SJCRH30 (cell line): ENCODE data around the gene FRA10AC1. TPM values are rescaled to one million over a fixed set of nuclear protein-coding genes. Genes with fewer than 3 reads are reported as not detected.

Source experiments
- DNase-seq, 2 experiments: peaks; one replicate each; pipeline ENCODE4 v3.0.0-alpha.2; 2015 to 2020
- H3K27ac ChIP-seq: fragments of 250-450 bp; sonication (Bioruptor Pico); 2 replicates; pipeline ENCODE4 v1.5.1; 2020; ENCODE audit warnings: mild to moderate bottlenecking, moderate library complexity
- H3K27me3 ChIP-seq: fragments of 250-450 bp; sonication (Bioruptor Pico); 2 replicates; pipeline ENCODE4 v1.5.1; 2020; ENCODE audit warnings: mild to moderate bottlenecking, moderate library complexity
- H3K36me3 ChIP-seq: fragments of 250-450 bp; sonication (Bioruptor Pico); 2 replicates; pipeline ENCODE4 v1.5.1; 2020; ENCODE audit warnings: mild to moderate bottlenecking, moderate library complexity
- H3K4me1 ChIP-seq: fragments of 250-450 bp; sonication (Bioruptor Pico); 2 replicates; pipeline ENCODE4 v1.5.1; 2020; ENCODE audit warnings: mild to moderate bottlenecking, moderate library complexity
- H3K4me3 ChIP-seq: fragments of 250-450 bp; sonication (Bioruptor Pico); 2 replicates; pipeline ENCODE4 v1.5.1; 2020; ENCODE audit warnings: mild to moderate bottlenecking, moderate library complexity
- H3K9me3 ChIP-seq: fragments of 250-450 bp; sonication (Bioruptor Pico); replicated peaks from 2 replicates; pipeline ENCODE4 v1.5.1; 2020; ENCODE audit warnings: mild to moderate bottlenecking, moderate library complexity
- total RNA-seq: library from RNA; depleted of rRNA; stranded (reverse); fragments of >200 nt; shearing (Covaris generic); gene quantifications from 2 replicates; pipeline ENCODE4 v1.2.3, GENCODE V29; 2014; rRNA removed

The FRA10AC1 gene, protein sequence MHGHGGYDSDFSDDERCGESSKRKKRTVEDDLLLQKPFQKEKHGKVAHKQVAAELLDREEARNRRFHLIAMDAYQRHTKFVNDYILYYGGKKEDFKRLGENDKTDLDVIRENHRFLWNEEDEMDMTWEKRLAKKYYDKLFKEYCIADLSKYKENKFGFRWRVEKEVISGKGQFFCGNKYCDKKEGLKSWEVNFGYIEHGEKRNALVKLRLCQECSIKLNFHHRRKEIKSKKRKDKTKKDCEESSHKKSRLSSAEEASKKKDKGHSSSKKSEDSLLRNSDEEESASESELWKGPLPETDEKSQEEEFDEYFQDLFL
- total RNA-seq = 9.1 and 12.3 TPM in 2 replicates

GRCh38 chr10:93702210-93703001, at the start of gene FRA10AC1:
FRA10AC1 (minus strand) TSS chr10:93702592; CDS start chr10:93700106, 2,486 bp downstream.
- no peaks in the 10 kb centered on the region; the same call in 1 of the 2 replicates for H3K4me1 ChIP-seq
- H3K9me3 ChIP-seq = no peaks in the 10 kb centered on the region
- H3K27me3 ChIP-seq = no peaks in the 10 kb centered on the region
- peak; percentile 84 to 88 for DNase-seq
- H3K27ac ChIP-seq = peak within 1 kb of the TSS; percentile 65
- H3K4me3 ChIP-seq = peak within 1 kb of the TSS; percentile 60
- H3K36me3 ChIP-seq = peaks cover 5% of the 10 kb centered on the region; the same call in 1 of the 2 replicates

DNA sequence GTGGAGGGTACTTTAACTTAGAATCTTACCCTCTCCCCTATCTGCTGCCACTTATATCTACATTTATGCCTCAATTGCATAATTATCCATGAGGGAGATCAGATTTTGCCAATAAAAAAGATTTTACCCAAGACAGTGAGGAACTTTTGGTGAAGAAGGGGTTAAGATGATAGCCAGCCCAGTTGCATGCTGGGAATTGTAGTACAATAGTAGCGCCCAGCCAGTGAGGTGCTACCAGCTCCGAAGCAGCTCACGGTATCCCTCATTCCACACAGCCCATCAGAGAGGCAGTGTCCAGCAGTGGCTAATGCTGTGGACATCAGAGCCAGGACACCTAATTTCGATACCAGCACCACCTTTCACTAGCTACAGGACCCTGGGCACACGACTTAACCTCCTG, 49.4 kb upstream of the FRA10AC1 start:
- Histone ChIP-seq H3K9me3 (no peaks in the 10 kb centered on the region), H3K27me3 (no peaks in the 10 kb centered on the region; the same call in 1 of the 2 replicates), H3K27ac (no peak overlapping the region), H3K4me1 (peaks cover 12% of the 10 kb centered on the region; the same call in 1 of the 2 replicates), H3K4me3 (no peak overlapping the region; the same call in 1 of the 2 replicates), H3K36me3 (no peaks in the 10 kb centered on the region)
- DNase-seq = peak; percentile 26 to 45

DNA sequence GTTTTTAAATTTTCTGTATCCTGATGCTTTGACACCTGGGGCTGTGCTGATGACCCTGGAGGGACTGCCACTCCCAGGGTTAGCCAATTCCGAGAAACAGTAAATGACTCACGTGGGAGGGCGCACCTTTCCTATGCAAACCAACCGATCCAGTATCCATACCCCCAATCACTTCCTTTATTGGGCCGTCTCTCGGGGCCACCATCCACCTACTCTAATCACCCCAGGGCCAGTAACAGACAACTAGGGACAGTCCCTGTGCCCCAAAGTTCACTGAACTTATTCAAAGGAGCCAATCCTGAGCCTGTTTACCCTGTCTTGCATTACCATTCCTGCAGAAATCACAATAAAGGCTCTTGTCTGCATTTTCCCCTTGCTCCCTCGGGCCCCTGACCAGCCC, 48.7 kb upstream of the FRA10AC1 start:
- Histone ChIP-seq H3K27ac (no peak overlapping the region), H3K4me3 (no peak overlapping the region), H3K9me3 (no peaks in the 10 kb centered on the region), H3K36me3 (no peaks in the 10 kb centered on the region), H3K27me3 (no peaks in the 10 kb centered on the region), H3K4me1 (peaks cover 17% of the 10 kb centered on the region)
- DNase-seq = no peak

- no peaks in the 10 kb centered on the region for H3K9me3 ChIP-seq
- H3K36me3 ChIP-seq = no peaks in the 10 kb centered on the region
- no peak overlapping the region for H3K4me3 ChIP-seq
- peaks cover 17% of the 10 kb centered on the region for H3K4me1 ChIP-seq
- no peak overlapping the region for H3K27ac ChIP-seq
- H3K27me3 ChIP-seq = no peaks in the 10 kb centered on the region
- peak in 1 of 2 experiments; percentile 14 for DNase-seq
Observed at GRCh38 chr10:93749218-93749799, 46.9 kb upstream of the FRA10AC1 start.

- H3K27ac ChIP-seq = peak overlapping the region; percentile 78
Observed at GRCh38 chr10:93746844-93747284, 44.5 kb upstream of the FRA10AC1 start.

GRCh38 chr10:93745408-93746065, 43.1 kb upstream of the FRA10AC1 start:
- Histone ChIP-seq H3K4me3 (no peak overlapping the region), H3K27ac (no peak overlapping the region), H3K36me3 (no peaks in the 10 kb centered on the region), H3K27me3 (no peaks in the 10 kb centered on the region), H3K9me3 (no peaks in the 10 kb centered on the region), H3K4me1 (peaks cover 9% of the 10 kb centered on the region)
- DNase-seq = peak; percentile 43 to 60

More at GRCh38 chr10:93746844-93747284, 44.5 kb upstream of the FRA10AC1 start:
- H3K4me3 ChIP-seq = no peak overlapping the region
- peak; percentile 90 to 92 for DNase-seq
- no peaks in the 10 kb centered on the region for H3K27me3 ChIP-seq
- peaks cover 12% of the 10 kb centered on the region for H3K4me1 ChIP-seq
- H3K9me3 ChIP-seq = no peaks in the 10 kb centered on the region
- H3K36me3 ChIP-seq = no peaks in the 10 kb centered on the region

GRCh38 chr10:93742633-93743349, 40.4 kb upstream of the FRA10AC1 start:
- H3K9me3 ChIP-seq = no peaks in the 10 kb centered on the region
- no peak overlapping the region for H3K4me3 ChIP-seq
- no peak overlapping the region for H3K27ac ChIP-seq
- peaks cover 5% of the 10 kb centered on the region for H3K4me1 ChIP-seq
- no peak for DNase-seq
- no peaks in the 10 kb centered on the region for H3K36me3 ChIP-seq
- no peaks in the 10 kb centered on the region for H3K27me3 ChIP-seq

- no peak overlapping the region for H3K4me3 ChIP-seq
- H3K27me3 ChIP-seq = no peaks in the 10 kb centered on the region
- DNase-seq = no peak
- no peak overlapping the region for H3K27ac ChIP-seq
- no peaks in the 10 kb centered on the region for H3K36me3 ChIP-seq
- no peaks in the 10 kb centered on the region for H3K9me3 ChIP-seq
- H3K4me1 ChIP-seq = peaks cover under 1% of the 10 kb centered on the region
Observed at GRCh38 chr10:93741367-93741766, 39.0 kb upstream of the FRA10AC1 start.

GRCh38 chr10:93726024-93726423, 23.6 kb upstream of the FRA10AC1 start:
- Histone ChIP-seq H3K27me3 (no peaks in the 10 kb centered on the region), H3K9me3 (no peaks in the 10 kb centered on the region), H3K36me3 (no peaks in the 10 kb centered on the region), H3K27ac (no peak overlapping the region), H3K4me3 (no peak overlapping the region), H3K4me1 (no peaks in the 10 kb centered on the region)
- DNase-seq = no peak

DNA sequence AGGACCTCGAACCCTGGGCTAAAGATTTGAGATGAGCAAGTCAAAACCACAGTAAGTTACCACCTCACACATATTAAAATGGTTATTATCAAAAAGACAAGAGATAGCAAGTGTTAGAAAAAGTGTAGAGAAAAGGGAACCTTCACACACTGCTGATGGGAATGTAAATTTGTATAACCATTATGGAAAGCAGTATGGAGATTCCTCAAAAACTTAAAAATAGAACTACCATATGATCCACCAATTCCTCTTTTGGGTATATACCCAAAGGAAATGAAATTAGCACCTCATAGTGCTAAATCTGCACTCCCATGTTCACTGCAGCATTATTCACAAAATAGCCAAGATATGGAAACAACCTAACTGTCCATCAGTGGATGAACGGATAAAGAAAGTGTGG, 20.8 kb upstream of the FRA10AC1 start:
- H3K4me3 ChIP-seq = no peak overlapping the region
- H3K9me3 ChIP-seq = no peaks in the 10 kb centered on the region
- DNase-seq = no peak
- H3K36me3 ChIP-seq = no peaks in the 10 kb centered on the region
- H3K27ac ChIP-seq = no peak overlapping the region
- no peaks in the 10 kb centered on the region for H3K4me1 ChIP-seq
- no peaks in the 10 kb centered on the region for H3K27me3 ChIP-seq

GRCh38 chr10:93722550-93722949, 20.2 kb upstream of the FRA10AC1 start:
- no peaks in the 10 kb centered on the region for H3K4me1 ChIP-seq
- H3K36me3 ChIP-seq = no peaks in the 10 kb centered on the region
- DNase-seq = no peak
- no peak overlapping the region for H3K4me3 ChIP-seq
- no peaks in the 10 kb centered on the region for H3K9me3 ChIP-seq
- no peak overlapping the region for H3K27ac ChIP-seq
- H3K27me3 ChIP-seq = no peaks in the 10 kb centered on the region

- H3K36me3 ChIP-seq = no peaks in the 10 kb centered on the region
- no peaks in the 10 kb centered on the region for H3K27me3 ChIP-seq
- no peaks in the 10 kb centered on the region for H3K4me1 ChIP-seq
- H3K4me3 ChIP-seq = no peak overlapping the region
- no peak for DNase-seq
- no peak overlapping the region for H3K27ac ChIP-seq
- no peaks in the 10 kb centered on the region for H3K9me3 ChIP-seq
Observed at GRCh38 chr10:93719901-93720300, 17.5 kb upstream of the FRA10AC1 start.

- Histone ChIP-seq H3K27me3 (no peaks in the 10 kb centered on the region), H3K4me3 (no peak overlapping the region), H3K4me1 (no peaks in the 10 kb centered on the region), H3K36me3 (no peaks in the 10 kb centered on the region), H3K9me3 (no peaks in the 10 kb centered on the region), H3K27ac (no peak overlapping the region)
- DNase-seq = no peak
Observed at GRCh38 chr10:93718937-93719725, 16.7 kb upstream of the FRA10AC1 start.
